Mucosa of descending colon (tissue), 3 donors: Measurements from ENCODE around the gene NBAS. TPM values are rescaled to one million over a fixed set of nuclear protein-coding genes. Genes with fewer than 3 reads are reported as not detected.

Experiments used
- ATAC-seq: fragments of 200-7000 bp; cut with Tn5 transposase; one replicate; pipeline ENCODE4 v1.9.1; 2020; ENCODE audit warnings: mild to moderate bottlenecking, moderate library complexity
- DNase-seq, 3 donors: peaks; one replicate each; pipeline ENCODE4 v3.0.0-alpha.2; 2020
- H3K36me3 ChIP-seq: fragments of 200-600 bp; one replicate; pipeline ENCODE4 v1.8.0; 2021; ENCODE audit warnings: low read depth, mild to moderate bottlenecking
- H3K4me1 ChIP-seq: fragments of 200-600 bp; one replicate; pipeline ENCODE4 v1.8.0; 2021; ENCODE audit warnings: low read depth, mild to moderate bottlenecking
- H3K4me3 ChIP-seq: fragments of 200-600 bp; one replicate; pipeline ENCODE4 v1.8.0; 2021; ENCODE audit warnings: mild to moderate bottlenecking
- H3K9me3 ChIP-seq: fragments of 200-600 bp; one replicate; pipeline ENCODE4 v1.8.0; 2021; ENCODE audit warnings: mild to moderate bottlenecking
- intact Hi-C, 2 donors: fragments of 100-400 bp; cut with DNase I in 1 of 2; cut with micrococcal nuclease in 1 of 2; formaldehyde crosslinking; loops; one replicate each; pipeline versions ENCODE4 v1.11.0 to v1.11.1; 2022; cut with DNase I, micrococcal nuclease
- total RNA-seq, 3 donors: library from RNA; stranded (reverse); fragmentation: NEBNext Ultra II Directional in 2 of 3; extraction: Animal tissue kit (Norgen Biotek cat#: 25700) in 2 of 3; gene quantifications; one replicate each; pipeline versions ENCODE4 v1.2.1 to v1.2.4, GENCODE V29; 2021 to 2023
- TF ChIP-seq, protein P1 (sequence below): fragments of 200-600 bp; IDR thresholded peaks from one replicate; pipeline ENCODE4 v1.8.0; 2022; ENCODE audit warnings: antibody characterized with exemption, mild to moderate bottlenecking
- donor health status: DM: no; HTN: no; CAD: no; lungs with moderate emphysema.
- donor health status: DM: no; HTN: no; CAD: no.
- donor health status: DM: no; HTN: yes; CAD: no.

Gene NBAS
- total RNA-seq, 3 donors from 2014 or later, result 25.8 to 50.2 (median 32.8) TPM

GRCh38 chr2:15158100-15158499 is 403.0 kb downstream of the NBAS start:
- intact Hi-C loops, result no loop called here
- Histone ChIP-seq H3K4me1 (no peaks in the 10 kb centered on the region), H3K4me3 (no peak overlapping the region), H3K36me3 (no peaks in the 10 kb centered on the region), H3K9me3 (no peaks in the 10 kb centered on the region)
- TF ChIP-seq, protein P1, sequence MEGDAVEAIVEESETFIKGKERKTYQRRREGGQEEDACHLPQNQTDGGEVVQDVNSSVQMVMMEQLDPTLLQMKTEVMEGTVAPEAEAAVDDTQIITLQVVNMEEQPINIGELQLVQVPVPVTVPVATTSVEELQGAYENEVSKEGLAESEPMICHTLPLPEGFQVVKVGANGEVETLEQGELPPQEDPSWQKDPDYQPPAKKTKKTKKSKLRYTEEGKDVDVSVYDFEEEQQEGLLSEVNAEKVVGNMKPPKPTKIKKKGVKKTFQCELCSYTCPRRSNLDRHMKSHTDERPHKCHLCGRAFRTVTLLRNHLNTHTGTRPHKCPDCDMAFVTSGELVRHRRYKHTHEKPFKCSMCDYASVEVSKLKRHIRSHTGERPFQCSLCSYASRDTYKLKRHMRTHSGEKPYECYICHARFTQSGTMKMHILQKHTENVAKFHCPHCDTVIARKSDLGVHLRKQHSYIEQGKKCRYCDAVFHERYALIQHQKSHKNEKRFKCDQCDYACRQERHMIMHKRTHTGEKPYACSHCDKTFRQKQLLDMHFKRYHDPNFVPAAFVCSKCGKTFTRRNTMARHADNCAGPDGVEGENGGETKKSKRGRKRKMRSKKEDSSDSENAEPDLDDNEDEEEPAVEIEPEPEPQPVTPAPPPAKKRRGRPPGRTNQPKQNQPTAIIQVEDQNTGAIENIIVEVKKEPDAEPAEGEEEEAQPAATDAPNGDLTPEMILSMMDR, result no peak
- DNase-seq (no peak), ATAC-seq (no peak)

- ATAC-seq, result no peak
- Histone ChIP-seq H3K9me3 (no peaks in the 10 kb centered on the region), H3K4me3 (no peak overlapping the region), H3K4me1 (no peaks in the 10 kb centered on the region), H3K36me3 (no peaks in the 10 kb centered on the region)
- DNase-seq, result no peak
- TF ChIP-seq, protein P1, result no peak
- intact Hi-C loops, result no loop called here
Measured at GRCh38 chr2:15155959-15156574, 405.1 kb downstream of the NBAS start.

DNA sequence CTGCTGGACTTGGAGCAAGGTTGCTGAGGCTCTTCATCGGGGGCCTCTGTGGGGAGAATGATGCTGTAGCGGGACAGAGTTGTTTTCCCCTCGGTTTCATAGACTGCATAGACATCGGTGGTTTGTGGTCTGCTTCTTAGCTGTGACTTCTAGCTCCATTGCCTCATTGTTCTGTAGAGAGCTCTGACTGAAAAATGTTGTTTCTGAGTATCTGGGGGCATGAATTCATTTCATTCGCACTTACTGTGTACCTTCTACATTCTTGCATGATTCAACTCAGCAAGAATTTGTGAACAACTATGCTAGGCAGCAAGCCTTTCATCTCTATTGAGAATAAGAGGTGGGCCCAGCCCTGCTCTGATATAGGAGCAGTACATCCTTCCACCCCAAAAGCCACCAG is 406.8 kb downstream of the NBAS start:
- no peak for ATAC-seq
- Histone ChIP-seq H3K9me3 (no peaks in the 10 kb centered on the region), H3K36me3 (no peaks in the 10 kb centered on the region), H3K4me1 (no peaks in the 10 kb centered on the region), H3K4me3 (no peak overlapping the region)
- TF ChIP-seq, protein P1, result no peak
- intact Hi-C loops, result no loop called here
- no peak for DNase-seq

- no peak overlapping the region for H3K4me3 ChIP-seq
- TF ChIP-seq, protein P1, result no peak
- no peaks in the 10 kb centered on the region for H3K4me1 ChIP-seq
- no peak for ATAC-seq
- intact Hi-C loops, result no loop called here
- DNase-seq, result no peak
- no peaks in the 10 kb centered on the region for H3K9me3 ChIP-seq
- no peaks in the 10 kb centered on the region for H3K36me3 ChIP-seq
Measured at GRCh38 chr2:15152382-15152781, 408.8 kb downstream of the NBAS start.

DNA sequence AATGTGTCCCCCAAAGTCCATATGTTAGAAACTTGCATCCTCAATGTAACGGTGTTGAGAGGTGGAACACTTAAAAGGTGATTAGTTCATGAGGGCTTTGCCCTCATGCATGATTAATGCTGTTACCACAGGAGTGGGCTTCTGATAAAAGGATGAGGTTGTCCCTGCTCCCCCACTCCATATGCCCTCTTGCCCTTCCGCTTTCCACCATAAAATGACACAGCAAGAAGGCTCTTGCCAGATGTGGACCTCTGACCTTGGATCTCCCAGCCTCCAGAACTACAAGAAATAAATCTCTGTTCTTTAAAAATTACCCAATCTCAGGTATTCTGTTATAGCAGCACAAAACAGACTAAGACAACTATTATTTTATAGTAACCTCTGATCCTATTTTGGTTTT is 412.1 kb downstream of the NBAS start:
- Histone ChIP-seq H3K4me1 (no peaks in the 10 kb centered on the region), H3K9me3 (no peaks in the 10 kb centered on the region), H3K4me3 (no peak overlapping the region), H3K36me3 (no peaks in the 10 kb centered on the region)
- TF ChIP-seq, protein P1, result no peak
- ATAC-seq (no peak), DNase-seq (no peak)
- intact Hi-C loops, result no loop called here

GRCh38 chr2:15147591-15147990 is 413.5 kb downstream of the NBAS start:
- intact Hi-C loops, result no loop called here
- ATAC-seq (no peak), DNase-seq (no peak)
- H3K9me3 ChIP-seq, result no peaks in the 10 kb centered on the region
- no peaks in the 10 kb centered on the region for H3K36me3 ChIP-seq
- TF ChIP-seq, protein P1, result no peak
- H3K4me3 ChIP-seq, result no peak overlapping the region
- H3K4me1 ChIP-seq, result no peaks in the 10 kb centered on the region
